Measurements from ENCODE around the gene CKAP4. TPM values are rescaled to one million over a fixed set of nuclear protein-coding genes. Genes with fewer than 3 reads are reported as not detected.
A peak's percentile ranks its signal among the peaks of the same experiment; 100 is the strongest.

Gene CKAP4
- total and polyA plus RNA-seq, 2 of the 13 experiments (the other 11 are each of a cell fraction or from before 2014, with no cell fraction given), result 39.2 to 70.2 TPM

GRCh38 chr12:106284358-106285105, 36.7 kb upstream of the CKAP4 start (continued):
- TF ChIP-seq STAT5B (CRISPR knock-in tag; IDR thresholded peaks at IDR 0.05) (no peak), MEF2D (CRISPR knock-in tag; IDR thresholded peaks at IDR 0.05) (peak; percentile 88), ELK4 (CRISPR knock-in tag; IDR thresholded peaks at IDR 0.05; ENCODE audit: borderline replicate concordance) (no peak), ARID5B (CRISPR knock-in tag; IDR thresholded peaks at IDR 0.05) (peak; percentile 98), TRIM22 (IDR thresholded peaks at IDR 0.05) (no peak), SOX5 (CRISPR knock-in tag; IDR thresholded peaks at IDR 0.05; ENCODE audit: borderline replicate concordance) (peak; percentile 100), TGIF2 (CRISPR knock-in tag; IDR thresholded peaks at IDR 0.05) (peak; percentile 68; the same call in 1 of the 2 replicates), NONO (IDR thresholded peaks at IDR 0.05) (no peak), NONO (CRISPR knock-in tag; conservative IDR thresholded peaks at IDR 0.05) (peak; percentile 63; the same call in 1 of the 2 replicates), CREBL2 (CRISPR knock-in tag; IDR thresholded peaks at IDR 0.05; ENCODE audit: borderline replicate concordance) (no peak), THAP9 (CRISPR knock-in tag; IDR thresholded peaks at IDR 0.05; ENCODE audit: borderline replicate concordance) (no peak), JUN (CRISPR knock-in tag; IDR thresholded peaks at IDR 0.05) (peak; percentile 74; the same call in 1 of the 2 replicates), THRA (CRISPR knock-in tag; IDR thresholded peaks at IDR 0.05; ENCODE audit: borderline replicate concordance) (peak; percentile 87; the same call in 1 of the 2 replicates), FOXJ3 (CRISPR knock-in tag; IDR thresholded peaks at IDR 0.05; ENCODE audit: borderline replicate concordance) (peak; percentile 69; the same call in 1 of the 2 replicates), MIXL1 (CRISPR knock-in tag; IDR thresholded peaks at IDR 0.05) (peak; percentile 91), SAP130 (CRISPR knock-in tag; IDR thresholded peaks at IDR 0.05; ENCODE audit: low read depth) (peak; percentile 90), HMG20A (CRISPR knock-in tag; IDR thresholded peaks at IDR 0.05; ENCODE audit: borderline replicate concordance) (peak; percentile 96; the same call in 1 of the 2 replicates)

Data from HepG2 (cell line).